Stimulated activated CD4-positive, alpha-beta T cell treated with anti-CD3 and anti-CD28 coated beads, Interleukin-12 subunit alpha, Interleukin-12 subunit beta, amount 100 ng/mL, for 4 hours (primary cell): ENCODE measurements around the gene TCEA2.
A peak's percentile ranks its signal among the peaks of the same experiment; 100 is the strongest.

Experiments used
- DNase-seq: peaks from one replicate; pipeline ENCODE4 v3.0.0-alpha.2; 2020

Gene TCEA2

GRCh38 chr20:64099880-64100565, 37.0 kb downstream of the TCEA2 start:
- DNase-seq: no peak

GRCh38 chr20:64100566-64100888, 37.5 kb downstream of the TCEA2 start:
- no peak for DNase-seq

GRCh38 chr20:64100946-64101688, 38.1 kb downstream of the TCEA2 start:
- DNase-seq: no peak

GRCh38 chr20:64101731-64102621, 39.0 kb downstream of the TCEA2 start:
- DNase-seq: peak; percentile 71

GRCh38 chr20:64102647-64103354, 39.8 kb downstream of the TCEA2 start:
- no peak for DNase-seq

- no peak for DNase-seq
Observed at GRCh38 chr20:64103871-64104666, 41.1 kb downstream of the TCEA2 start.

GRCh38 chr20:64104667-64105451, 41.9 kb downstream of the TCEA2 start:
- DNase-seq: no peak

GRCh38 chr20:64105846-64106434, 42.9 kb downstream of the TCEA2 start:
- DNase-seq: no peak

GRCh38 chr20:64106435-64106961, 43.5 kb downstream of the TCEA2 start:
- DNase-seq: no peak

GRCh38 chr20:64106981-64107735, 44.2 kb downstream of the TCEA2 start, which contains the start of gene NPBWR2:
Gene NPBWR2, minus strand, starts transcription at chr20:64107565. Its CDS starts 734 bp downstream, at chr20:64106831.
- DNase-seq: no peak

- no peak for DNase-seq
Observed at GRCh38 chr20:64107736-64108457, 44.9 kb downstream of the TCEA2 start.

- no peak for DNase-seq
Observed at GRCh38 chr20:64108731-64109681, 46.0 kb downstream of the TCEA2 start.

- no peak for DNase-seq
Observed at GRCh38 chr20:64109831-64110391, 46.9 kb downstream of the TCEA2 start.

- no peak for DNase-seq
Observed at GRCh38 chr20:64110411-64111068, 47.5 kb downstream of the TCEA2 start.

GRCh38 chr20:64111841-64112641, 49.0 kb downstream of the TCEA2 start:
- no peak for DNase-seq
